ENCODE results near the gene TRIM44.
"Not testable (repeated sequence)": the region's sequence is repeated elsewhere in the genome, so short reads cannot be mapped to it uniquely, and the experiment has no call there.

TRIM44 gene

GRCh38 chr11:35633827-35634423 lies 28.6 kb upstream of the TRIM44 start:
- DNase-seq (ENCODE audit: low spot score): no peak

GRCh38 chr11:35635933-35636332 lies 26.6 kb upstream of the TRIM44 start:
- DNase-seq (ENCODE audit: low spot score): no peak

- no peak for DNase-seq (ENCODE audit: low spot score)
These were observed 22.9 kb upstream of the TRIM44 start for GRCh38 chr11:35639591-35640179.

DNA sequence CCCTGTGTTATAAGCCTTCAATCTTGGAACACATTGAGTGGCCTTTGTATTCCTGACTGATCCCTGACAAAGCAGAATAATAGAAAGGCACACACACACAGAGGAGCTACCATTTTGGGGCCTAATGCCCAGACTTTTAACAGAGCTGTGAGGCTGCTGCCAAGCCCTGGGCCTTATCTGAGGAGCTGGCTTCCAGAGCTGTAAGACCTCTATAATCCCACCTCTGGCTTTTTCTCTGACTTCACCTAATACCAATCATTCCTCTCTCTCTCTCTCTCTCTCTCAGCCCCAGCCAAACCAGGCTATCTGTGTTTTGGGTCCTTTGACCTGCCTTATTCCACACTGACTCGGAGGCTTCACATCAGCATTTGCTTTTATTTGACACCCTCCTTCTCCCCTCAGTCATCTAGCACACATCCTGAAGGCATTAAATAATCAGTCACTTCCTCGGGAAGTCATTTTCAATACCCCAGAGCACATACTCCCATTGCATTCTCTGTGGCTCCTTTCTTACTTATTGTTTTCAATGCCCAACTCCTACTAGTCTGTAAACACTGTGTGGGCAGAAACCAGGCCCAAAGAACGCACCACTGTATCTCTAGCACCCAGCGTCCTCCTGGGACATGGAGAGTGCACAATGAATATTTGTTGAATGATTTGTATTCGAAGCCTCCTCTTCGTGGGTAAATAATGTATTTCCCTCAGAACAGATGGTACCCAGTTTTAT lies 21.2 kb upstream of the TRIM44 start:
- DNase-seq (ENCODE audit: low spot score): no peak

GRCh38 chr11:35641964-35642363 lies 20.6 kb upstream of the TRIM44 start:
- DNase-seq (ENCODE audit: low spot score): no peak

GRCh38 chr11:35647421-35648093 lies 15.0 kb upstream of the TRIM44 start:
- no peak for DNase-seq (ENCODE audit: low spot score)

DNA sequence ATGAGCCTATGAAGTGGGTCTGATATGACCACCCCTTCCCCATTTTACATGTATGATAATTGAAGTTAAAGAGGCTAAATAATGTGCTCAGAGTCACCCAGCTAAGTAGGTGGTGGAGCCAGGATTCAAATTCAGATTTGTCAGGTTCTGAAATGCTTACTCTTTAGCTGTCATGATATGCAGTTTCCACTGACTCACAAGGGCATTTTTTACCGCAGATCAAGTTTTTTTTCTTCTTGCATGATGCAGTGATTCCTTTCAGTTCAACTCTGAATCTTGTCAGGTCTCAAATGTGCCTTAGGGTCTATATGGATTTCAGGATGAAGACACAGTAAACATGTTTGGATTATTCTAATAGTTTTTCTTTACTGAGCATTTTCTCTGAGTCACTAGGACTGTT lies 12.6 kb upstream of the TRIM44 start:
- DNase-seq (ENCODE audit: low spot score): no peak

- DNase-seq (ENCODE audit: low spot score): no peak
These were observed 12.1 kb upstream of the TRIM44 start for GRCh38 chr11:35650467-35650866.

DNA sequence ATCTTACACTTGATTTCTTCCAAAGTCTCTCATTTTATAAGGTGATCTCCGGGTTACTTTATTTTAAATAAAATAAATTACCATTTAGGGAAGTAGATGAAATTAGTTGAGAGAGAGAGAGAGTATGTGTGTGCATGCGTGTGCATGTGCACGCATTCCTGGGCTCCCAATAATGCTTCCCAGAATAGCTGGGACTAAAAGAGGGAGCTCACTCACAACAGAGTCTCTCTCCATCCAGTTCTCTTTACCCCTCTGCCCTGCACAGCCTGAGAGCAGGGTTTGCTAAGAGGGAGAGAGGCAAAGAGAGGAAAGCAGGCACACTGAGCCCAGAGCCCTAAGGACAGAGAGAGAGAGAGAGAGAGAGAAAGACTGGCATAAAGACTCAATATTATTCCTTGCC lies 11.3 kb upstream of the TRIM44 start:
- no peak for DNase-seq (ENCODE audit: low spot score)

GRCh38 chr11:35652786-35653185 lies 9.8 kb upstream of the TRIM44 start:
- not testable (repeated sequence) for DNase-seq (ENCODE audit: low spot score)

- no peak for DNase-seq (ENCODE audit: low spot score)
These were observed 7.9 kb upstream of the TRIM44 start for GRCh38 chr11:35654711-35655110.

- no peak for DNase-seq (ENCODE audit: low spot score)
These were observed 7.3 kb upstream of the TRIM44 start for GRCh38 chr11:35655254-35655653.

GRCh38 chr11:35655856-35656255 lies 6.7 kb upstream of the TRIM44 start:
- DNase-seq (ENCODE audit: low spot score): no peak

- DNase-seq (ENCODE audit: low spot score): no peak
These were observed 4.3 kb upstream of the TRIM44 start for GRCh38 chr11:35658020-35658948.

DNA sequence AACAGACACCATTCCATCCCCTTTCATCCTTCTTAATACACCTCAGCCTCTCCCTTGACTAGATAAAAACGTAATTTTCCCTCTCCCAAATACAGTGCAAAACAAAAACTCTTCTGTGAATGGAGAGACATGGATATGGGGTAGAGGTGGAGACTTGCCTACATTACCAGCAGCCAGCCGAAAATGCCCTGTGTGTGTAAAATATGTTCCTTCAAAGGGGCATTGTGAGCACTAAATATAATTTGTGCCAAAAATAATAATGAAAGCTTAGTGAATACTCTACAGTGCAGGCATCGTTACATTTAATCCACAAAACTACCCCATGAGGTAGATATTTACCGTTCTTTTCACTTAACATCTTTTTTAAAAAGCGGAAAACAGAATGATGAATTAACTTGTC lies 1.0 kb upstream of the TRIM44 start:
- DNase-seq (ENCODE audit: low spot score): no peak

GRCh38 chr11:35662061-35662648 lies 420 bp upstream of the TRIM44 start:
- no peak for DNase-seq (ENCODE audit: low spot score)

DNA sequence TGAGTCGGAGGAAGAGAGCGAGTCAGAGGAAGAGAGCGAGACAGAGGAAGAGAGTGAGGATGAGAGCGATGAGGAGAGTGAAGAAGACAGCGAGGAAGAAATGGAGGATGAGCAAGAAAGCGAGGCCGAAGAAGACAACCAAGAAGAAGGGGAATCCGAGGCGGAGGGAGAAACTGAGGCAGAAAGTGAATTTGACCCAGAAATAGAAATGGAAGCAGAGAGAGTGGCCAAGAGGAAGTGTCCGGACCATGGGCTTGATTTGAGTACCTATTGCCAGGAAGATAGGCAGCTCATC lies 780 bp downstream of the TRIM44 start:
- no peak for DNase-seq (ENCODE audit: low spot score)

- no peak for DNase-seq (ENCODE audit: low spot score)
These were observed 2.4 kb downstream of the TRIM44 start for GRCh38 chr11:35664977-35665441.

- DNase-seq (ENCODE audit: low spot score): no peak
These were observed 4.7 kb downstream of the TRIM44 start for GRCh38 chr11:35667257-35667656.

GRCh38 chr11:35668350-35668749 lies 5.8 kb downstream of the TRIM44 start:
- DNase-seq (ENCODE audit: low spot score): not testable (repeated sequence)

DNA sequence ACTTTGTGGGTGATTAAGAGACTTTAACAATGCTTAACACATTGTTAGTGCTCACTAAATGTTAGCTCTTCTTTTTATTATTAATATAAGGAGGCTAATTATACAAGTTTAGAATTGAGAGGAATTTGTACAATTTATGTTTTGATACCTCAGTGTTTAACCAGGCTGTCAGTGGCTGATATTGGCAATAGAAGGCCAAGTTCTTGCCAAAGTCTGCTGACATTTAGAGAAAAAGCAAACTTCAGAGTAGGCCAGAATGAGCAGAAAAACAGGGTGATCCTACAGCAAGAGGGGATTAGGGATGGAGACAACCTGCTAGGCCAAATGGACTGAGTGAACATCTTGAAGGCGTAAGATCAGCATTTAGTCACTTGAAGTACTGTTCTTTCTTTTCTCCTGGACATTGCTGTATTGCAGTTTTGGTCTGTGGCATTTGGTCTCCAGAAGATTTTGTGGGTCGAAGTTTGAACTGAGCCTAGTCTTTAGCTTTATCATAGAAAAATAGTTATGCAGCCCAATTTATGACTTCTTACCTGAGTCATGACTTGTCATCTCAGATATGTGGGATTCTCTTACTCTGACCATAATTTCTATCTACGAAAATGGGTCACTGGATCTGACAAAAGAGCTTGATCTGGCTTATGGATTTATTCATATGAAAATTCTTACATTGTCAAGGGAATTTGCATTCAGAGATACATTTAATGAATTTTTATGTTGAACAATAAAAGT lies 9.0 kb downstream of the TRIM44 start:
- no peak for DNase-seq (ENCODE audit: low spot score)
